HCT116 (cell line): ENCODE results near the gene POLR1B. TPM values are rescaled to one million over a fixed set of nuclear protein-coding genes. Genes with fewer than 3 reads are reported as not detected.

ENCODE experiments used
- ATAC-seq: fragments of 200-7000 bp; cut with Tn5 transposase; 2 replicates; pipeline ENCODE4 v1.9.1; 2020; ENCODE audit warnings: mild to moderate bottlenecking, moderate library complexity
- Bru-seq: library from RNA; stranded (reverse); fragments of 400-500 nt; gene quantifications from one replicate; lab custom pipeline; 2021; lab: Mats Ljungman, UMichigan
- BruChase-seq, 2 experiments: library from RNA; stranded (reverse); fragments of 400-500 nt; gene quantifications; one replicate each; lab custom pipeline; 2021; lab: Mats Ljungman, UMichigan
- BruUV-seq: library from RNA; stranded (reverse); fragments of 400-500 nt; replicated peaks from 2 replicates; lab custom pipeline; 2021; lab: Mats Ljungman, UMichigan
- CTCF ChIA-PET: fragments of 300-600 bp; sonication (Branson Sonifier 250); formaldehyde crosslinking; loops from one replicate; lab custom pipeline; 2021; ENCODE audit warnings: antibody characterized with exemption; lab: Charles Lee
- POLR2A ChIA-PET: fragments of 300-600, 350-600 bp; sonication (Branson Sonifier 250); formaldehyde crosslinking; loops from one replicate; lab custom pipeline; 2021; ENCODE audit warnings: antibody characterized with exemption; lab: Charles Lee
- RAD21 ChIA-PET, 2 experiments: fragments of 300-600 bp; sonication (Branson Sonifier 250); formaldehyde crosslinking; loops; one replicate each; lab custom pipeline; 2023; ENCODE audit warnings: low total read pairs in 2 of 2; ENCODE audit not compliant: uncharacterized antibody in 2 of 2, unreplicated experiment in 2 of 2, low non-redundant PET in 1 of 2; lab: Charles Lee
- DNase-seq: peaks from one replicate; pipeline ENCODE4 v3.0.0-alpha.2; 2010; ENCODE audit warnings: low read depth, low spot score
- H2AFZ ChIP-seq: fragments of 200-600 bp; shearing (Covaris generic), sonication (generic); 2 replicates; pipeline ENCODE4 v1.6.1; 2017; ENCODE audit warnings: low read depth, mixed run types, mixed read lengths, antibody characterized with exemption, low read length; ENCODE audit not compliant: poor library complexity, severe bottlenecking
- H3K27ac ChIP-seq: 2 replicates; pipeline ENCODE4 v1.5.1; 2012; ENCODE audit warnings: low read depth, low read length
- H3K27me3 ChIP-seq: fragments of 200-600 bp; sonication (generic); 2 replicates; pipeline ENCODE4 v1.6.1; 2016; ENCODE audit warnings: mixed run types, low read length, mixed read lengths; ENCODE audit not compliant: insufficient read depth
- H3K36me3 ChIP-seq, 2 experiments: fragments of 200-500 bp in 1 of 2; fragments of 200-600 bp in 1 of 2; sonication (Bioruptor generic) in 1 of 2; sonication (generic) in 1 of 2; 2 replicates each; pipeline versions ENCODE4 v1.5.1 to v1.6.1; 2014 to 2016; ENCODE audit warnings: low read length in 2 of 2, inconsistent platforms in 1 of 2, mixed read lengths in 1 of 2, mixed run types in 1 of 2; ENCODE audit not compliant: insufficient read depth in 2 of 2, control insufficient read depth in 1 of 2
- H3K4me1 ChIP-seq, 2 experiments: fragments of 200-600 bp in 1 of 2; sonication (generic) in 1 of 2; 2 replicates each; pipeline versions ENCODE4 v1.5.1 to v1.6.1; 2012 to 2017; ENCODE audit warnings: low read length in 2 of 2, inconsistent platforms in 1 of 2, mild to moderate bottlenecking in 1 of 2, mixed read lengths in 1 of 2, mixed run types in 1 of 2, moderate library complexity in 1 of 2; ENCODE audit not compliant: insufficient read depth in 2 of 2, control insufficient read depth in 1 of 2
- H3K4me2 ChIP-seq: fragments of 200-600 bp; sonication (generic); 2 replicates; pipeline ENCODE4 v1.6.1; 2017; ENCODE audit warnings: mixed run types, low read length, mixed read lengths
- H3K4me3 ChIP-seq, 2 experiments: fragments of 200-600 bp in 1 of 2; sonication (generic) in 1 of 2; replicated peaks in 1 of 2; 2 replicates each; pipeline ENCODE4 v1.5.1; 2011 to 2016; ENCODE audit warnings: low read length in 2 of 2, control low read depth in 1 of 2, low read depth in 1 of 2, mild to moderate bottlenecking in 1 of 2, mixed read lengths in 1 of 2, mixed run types in 1 of 2
- H3K79me2 ChIP-seq: fragments of 200-600 bp; sonication (generic); 2 replicates; pipeline ENCODE4 v1.6.1; 2017; ENCODE audit warnings: mild to moderate bottlenecking, mixed run types, low read length, moderate library complexity, mixed read lengths; ENCODE audit not compliant: insufficient read depth
- H3K9ac ChIP-seq: fragments of 200-600 bp; sonication (generic); 2 replicates; pipeline ENCODE4 v1.6.1; 2016; ENCODE audit warnings: low read length, mixed read lengths
- H3K9me2 ChIP-seq: fragments of 200-600 bp; sonication (generic), shearing (Covaris generic); 2 replicates; pipeline ENCODE4 v1.6.1; 2017; ENCODE audit warnings: mixed run types, mild to moderate bottlenecking, moderate library complexity; ENCODE audit not compliant: insufficient read depth
- H3K9me3 ChIP-seq, 2 experiments: fragments of 200-500 bp in 1 of 2; fragments of 200-600 bp in 1 of 2; sonication (Bioruptor generic) in 1 of 2; sonication (generic) in 1 of 2; 2 replicates each; pipeline ENCODE4 v1.6.1; 2014 to 2017; ENCODE audit warnings: low read length in 2 of 2, mixed read lengths in 2 of 2, inconsistent platforms in 1 of 2, low read depth in 1 of 2, mild to moderate bottlenecking in 1 of 2, mixed run types in 1 of 2, moderate library complexity in 1 of 2; ENCODE audit not compliant: control insufficient read depth in 1 of 2, insufficient read depth in 1 of 2
- H4K20me1 ChIP-seq: fragments of 200-600 bp; sonication (generic), shearing (Covaris generic); 2 replicates; pipeline ENCODE4 v1.6.1; 2017; ENCODE audit warnings: mixed run types, mild to moderate bottlenecking, moderate library complexity; ENCODE audit not compliant: insufficient read depth
- CEBPB ChIP-seq: IDR thresholded peaks from 2 replicates; pipeline ENCODE4 v1.6.1; 2012; ENCODE audit warnings: low read depth
- EGR1 ChIP-seq: IDR thresholded peaks from 2 replicates; pipeline ENCODE4 v1.6.1; 2012; ENCODE audit warnings: low read depth
- ELF1 ChIP-seq: IDR thresholded peaks from 2 replicates; pipeline ENCODE4 v1.6.1; 2012; ENCODE audit warnings: low read depth, borderline replicate concordance
- EZH2phosphoT487 ChIP-seq: fragments of 200-600 bp; IDR thresholded peaks from 2 replicates; pipeline ENCODE4 v1.6.1; 2018; ENCODE audit warnings: antibody characterized with exemption, borderline replicate concordance
- FOSL1 ChIP-seq: IDR thresholded peaks from 2 replicates; pipeline ENCODE4 v1.6.1; 2012; ENCODE audit warnings: low read depth
- POLR2AphosphoS5 ChIP-seq: IDR thresholded peaks from 2 replicates; pipeline ENCODE4 v1.6.1; 2011; ENCODE audit warnings: mild to moderate bottlenecking, low read depth, low read length, moderate library complexity
- RAD21 ChIP-seq: IDR thresholded peaks from 2 replicates; pipeline ENCODE4 v1.6.1; 2012; ENCODE audit warnings: low read depth, mild to moderate bottlenecking
- SIN3A ChIP-seq: IDR thresholded peaks from 2 replicates; pipeline ENCODE4 v1.6.1; 2012; ENCODE audit warnings: low read depth
- SRF ChIP-seq: IDR thresholded peaks from 2 replicates; pipeline ENCODE4 v1.6.1; 2012; ENCODE audit warnings: low read depth
- YY1 ChIP-seq: IDR thresholded peaks from 2 replicates; pipeline ENCODE4 v1.6.1; 2011; ENCODE audit warnings: low read length, low read depth, moderate library complexity, mild to moderate bottlenecking; ENCODE audit not compliant: insufficient replicate concordance; ENCODE audit errors: extremely low read depth
- ZFX ChIP-seq: fragments of 450-650 bp; IDR thresholded peaks from 2 replicates; pipeline ENCODE4 v1.6.1; 2017
- intact Hi-C: fragments of 100-400 bp; cut with micrococcal nuclease; formaldehyde crosslinking; loops from 2 replicates; pipeline ENCODE4 v1.10.0; 2022
- long read RNA-seq: library from polyadenylated mRNA; unstranded; transcript quantifications from one replicate; pipeline ENCODE4 v2.0.0, GENCODE V29; 2021; ENCODE audit not compliant: unreplicated experiment
- polyA plus RNA-seq: library from polyadenylated mRNA; unstranded; fragments of >200 nt; gene quantifications from 2 replicates; pipeline ENCODE4 v1.2.1, GENCODE V29; 2012; ENCODE audit warnings: missing spikeins
- total RNA-seq: library from RNA; stranded (reverse); gene quantifications from one replicate; pipeline ENCODE4 v1.2.1, GENCODE V29; 2021; ENCODE audit not compliant: unreplicated experiment
- TF ChIP-seq, protein P1 (sequence below), 3 experiments: fragments of 200-600 bp in 1 of 3; sonication (generic) in 1 of 3; IDR thresholded peaks in 2 of 3; conservative IDR thresholded peaks in 1 of 3; 2 replicates each; pipeline ENCODE4 v1.5.1; 2012 to 2017; ENCODE audit warnings: low read depth in 2 of 3, low read length in 2 of 3, antibody characterized with exemption in 1 of 3, borderline replicate concordance in 1 of 3, control low read depth in 1 of 3, mild to moderate bottlenecking in 1 of 3, mixed read lengths in 1 of 3, mixed run types in 1 of 3, moderate library complexity in 1 of 3; ENCODE audit not compliant: insufficient read depth in 1 of 3
- TF ChIP-seq, protein P2 (sequence below): IDR thresholded peaks from 2 replicates; pipeline ENCODE4 v1.6.1; 2012
- TF ChIP-seq, protein P3 (sequence below): IDR thresholded peaks from 2 replicates; pipeline ENCODE4 v1.6.1; 2012; ENCODE audit warnings: low read depth

Gene POLR1B, protein sequence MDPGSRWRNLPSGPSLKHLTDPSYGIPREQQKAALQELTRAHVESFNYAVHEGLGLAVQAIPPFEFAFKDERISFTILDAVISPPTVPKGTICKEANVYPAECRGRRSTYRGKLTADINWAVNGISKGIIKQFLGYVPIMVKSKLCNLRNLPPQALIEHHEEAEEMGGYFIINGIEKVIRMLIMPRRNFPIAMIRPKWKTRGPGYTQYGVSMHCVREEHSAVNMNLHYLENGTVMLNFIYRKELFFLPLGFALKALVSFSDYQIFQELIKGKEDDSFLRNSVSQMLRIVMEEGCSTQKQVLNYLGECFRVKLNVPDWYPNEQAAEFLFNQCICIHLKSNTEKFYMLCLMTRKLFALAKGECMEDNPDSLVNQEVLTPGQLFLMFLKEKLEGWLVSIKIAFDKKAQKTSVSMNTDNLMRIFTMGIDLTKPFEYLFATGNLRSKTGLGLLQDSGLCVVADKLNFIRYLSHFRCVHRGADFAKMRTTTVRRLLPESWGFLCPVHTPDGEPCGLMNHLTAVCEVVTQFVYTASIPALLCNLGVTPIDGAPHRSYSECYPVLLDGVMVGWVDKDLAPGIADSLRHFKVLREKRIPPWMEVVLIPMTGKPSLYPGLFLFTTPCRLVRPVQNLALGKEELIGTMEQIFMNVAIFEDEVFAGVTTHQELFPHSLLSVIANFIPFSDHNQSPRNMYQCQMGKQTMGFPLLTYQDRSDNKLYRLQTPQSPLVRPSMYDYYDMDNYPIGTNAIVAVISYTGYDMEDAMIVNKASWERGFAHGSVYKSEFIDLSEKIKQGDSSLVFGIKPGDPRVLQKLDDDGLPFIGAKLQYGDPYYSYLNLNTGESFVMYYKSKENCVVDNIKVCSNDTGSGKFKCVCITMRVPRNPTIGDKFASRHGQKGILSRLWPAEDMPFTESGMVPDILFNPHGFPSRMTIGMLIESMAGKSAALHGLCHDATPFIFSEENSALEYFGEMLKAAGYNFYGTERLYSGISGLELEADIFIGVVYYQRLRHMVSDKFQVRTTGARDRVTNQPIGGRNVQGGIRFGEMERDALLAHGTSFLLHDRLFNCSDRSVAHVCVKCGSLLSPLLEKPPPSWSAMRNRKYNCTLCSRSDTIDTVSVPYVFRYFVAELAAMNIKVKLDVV
- total RNA-seq (57.7 TPM), Bru-seq, nascent RNA (percentile 88 among the genes with signal in this experiment), BruChase-seq, experiment 1, labeled RNA remaining after a 6-hour chase (percentile 83 among the genes with signal in this experiment), BruChase-seq, experiment 2, labeled RNA remaining after a 2-hour chase (percentile 91 among the genes with signal in this experiment)
- polyA plus RNA-seq, result 22.1 and 25.0 TPM in 2 replicates
- long read RNA-seq, full-length matches to known transcripts, result 86 of 120 reads
- long read RNA-seq, partial matches to known transcripts, result 15 of 120 reads
- long read RNA-seq, other reads (novel, unspliced or antisense), result 19 of 120 reads

GRCh38 chr2:112542123-112542983 lies at the start of gene POLR1B:
Gene POLR1B (plus strand): TSS chr2:112542465. CDS start chr2:112542495, 30 bp downstream.
- intact Hi-C loops, result loop anchor here (5.0 kb wide), 2 partner anchors 60 to 485 kb away; partner anchors contain the start of genes TMEM87B and TTL
- Histone ChIP-seq H3K36me3 (peaks cover 9 to 12% of the 10 kb centered on the region in 2 experiments), H3K4me3 (peak within 1 kb of the TSS; percentile 93), H3K9me3 (no peaks in the 10 kb centered on the region), H3K27me3 (no peaks in the 10 kb centered on the region), H3K27ac (peak within 1 kb of the TSS; percentile 65), H2AFZ (peak within 1 kb of the TSS; percentile 76), H3K4me1 (peaks cover 5 to 15% of the 10 kb centered on the region in 2 experiments), H3K9ac (peak within 1 kb of the TSS; percentile 92), H3K9me2 (no peaks in the 10 kb centered on the region), H3K4me2 (peak within 1 kb of the TSS; percentile 93), H3K79me2 (peaks cover 50% of the 10 kb centered on the region), H4K20me1 (peaks cover 6% of the 10 kb centered on the region; the same call in 1 of the 2 replicates)
- ChIA-PET RAD21 (no interaction called here), CTCF (no interaction called here), POLR2A (interaction anchor here (0.5 kb wide), 1 partner anchor 35 kb away, joined by 5 read pairs; no protein-coding TSS in a partner anchor)
- BruUV-seq, result no TSS peak
- peak; percentile 87 for ATAC-seq
- DNase-seq, result peak; percentile 76
- TF ChIP-seq YY1 (peak; percentile 71), POLR2AphosphoS5 (peak; percentile 89), ZFX (peak; percentile 84), SRF (no peak), RAD21 (no peak), CEBPB (no peak), SIN3A (peak; percentile 87), ELF1 (peak; percentile 45), EZH2phosphoT487 (no peak), FOSL1 (no peak), EGR1 (no peak)
- TF ChIP-seq, protein P1, sequence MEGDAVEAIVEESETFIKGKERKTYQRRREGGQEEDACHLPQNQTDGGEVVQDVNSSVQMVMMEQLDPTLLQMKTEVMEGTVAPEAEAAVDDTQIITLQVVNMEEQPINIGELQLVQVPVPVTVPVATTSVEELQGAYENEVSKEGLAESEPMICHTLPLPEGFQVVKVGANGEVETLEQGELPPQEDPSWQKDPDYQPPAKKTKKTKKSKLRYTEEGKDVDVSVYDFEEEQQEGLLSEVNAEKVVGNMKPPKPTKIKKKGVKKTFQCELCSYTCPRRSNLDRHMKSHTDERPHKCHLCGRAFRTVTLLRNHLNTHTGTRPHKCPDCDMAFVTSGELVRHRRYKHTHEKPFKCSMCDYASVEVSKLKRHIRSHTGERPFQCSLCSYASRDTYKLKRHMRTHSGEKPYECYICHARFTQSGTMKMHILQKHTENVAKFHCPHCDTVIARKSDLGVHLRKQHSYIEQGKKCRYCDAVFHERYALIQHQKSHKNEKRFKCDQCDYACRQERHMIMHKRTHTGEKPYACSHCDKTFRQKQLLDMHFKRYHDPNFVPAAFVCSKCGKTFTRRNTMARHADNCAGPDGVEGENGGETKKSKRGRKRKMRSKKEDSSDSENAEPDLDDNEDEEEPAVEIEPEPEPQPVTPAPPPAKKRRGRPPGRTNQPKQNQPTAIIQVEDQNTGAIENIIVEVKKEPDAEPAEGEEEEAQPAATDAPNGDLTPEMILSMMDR (IDR thresholded peaks at IDR 0.05 in 2 of 3, conservative IDR thresholded peaks at IDR 0.05 in 1 of 3; ENCODE audit: borderline replicate concordance in 1 of 3, insufficient read depth in 1 of 3, low read depth in 2 of 3, low read length in 2 of 3), result no peak
- TF ChIP-seq, protein P2, sequence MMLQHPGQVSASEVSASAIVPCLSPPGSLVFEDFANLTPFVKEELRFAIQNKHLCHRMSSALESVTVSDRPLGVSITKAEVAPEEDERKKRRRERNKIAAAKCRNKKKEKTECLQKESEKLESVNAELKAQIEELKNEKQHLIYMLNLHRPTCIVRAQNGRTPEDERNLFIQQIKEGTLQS, result no peak
- TF ChIP-seq, protein P3, sequence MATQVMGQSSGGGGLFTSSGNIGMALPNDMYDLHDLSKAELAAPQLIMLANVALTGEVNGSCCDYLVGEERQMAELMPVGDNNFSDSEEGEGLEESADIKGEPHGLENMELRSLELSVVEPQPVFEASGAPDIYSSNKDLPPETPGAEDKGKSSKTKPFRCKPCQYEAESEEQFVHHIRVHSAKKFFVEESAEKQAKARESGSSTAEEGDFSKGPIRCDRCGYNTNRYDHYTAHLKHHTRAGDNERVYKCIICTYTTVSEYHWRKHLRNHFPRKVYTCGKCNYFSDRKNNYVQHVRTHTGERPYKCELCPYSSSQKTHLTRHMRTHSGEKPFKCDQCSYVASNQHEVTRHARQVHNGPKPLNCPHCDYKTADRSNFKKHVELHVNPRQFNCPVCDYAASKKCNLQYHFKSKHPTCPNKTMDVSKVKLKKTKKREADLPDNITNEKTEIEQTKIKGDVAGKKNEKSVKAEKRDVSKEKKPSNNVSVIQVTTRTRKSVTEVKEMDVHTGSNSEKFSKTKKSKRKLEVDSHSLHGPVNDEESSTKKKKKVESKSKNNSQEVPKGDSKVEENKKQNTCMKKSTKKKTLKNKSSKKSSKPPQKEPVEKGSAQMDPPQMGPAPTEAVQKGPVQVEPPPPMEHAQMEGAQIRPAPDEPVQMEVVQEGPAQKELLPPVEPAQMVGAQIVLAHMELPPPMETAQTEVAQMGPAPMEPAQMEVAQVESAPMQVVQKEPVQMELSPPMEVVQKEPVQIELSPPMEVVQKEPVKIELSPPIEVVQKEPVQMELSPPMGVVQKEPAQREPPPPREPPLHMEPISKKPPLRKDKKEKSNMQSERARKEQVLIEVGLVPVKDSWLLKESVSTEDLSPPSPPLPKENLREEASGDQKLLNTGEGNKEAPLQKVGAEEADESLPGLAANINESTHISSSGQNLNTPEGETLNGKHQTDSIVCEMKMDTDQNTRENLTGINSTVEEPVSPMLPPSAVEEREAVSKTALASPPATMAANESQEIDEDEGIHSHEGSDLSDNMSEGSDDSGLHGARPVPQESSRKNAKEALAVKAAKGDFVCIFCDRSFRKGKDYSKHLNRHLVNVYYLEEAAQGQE, result no peak
